ENCODE measurements around the gene CIAO2A.

CIAO2A gene

DNA sequence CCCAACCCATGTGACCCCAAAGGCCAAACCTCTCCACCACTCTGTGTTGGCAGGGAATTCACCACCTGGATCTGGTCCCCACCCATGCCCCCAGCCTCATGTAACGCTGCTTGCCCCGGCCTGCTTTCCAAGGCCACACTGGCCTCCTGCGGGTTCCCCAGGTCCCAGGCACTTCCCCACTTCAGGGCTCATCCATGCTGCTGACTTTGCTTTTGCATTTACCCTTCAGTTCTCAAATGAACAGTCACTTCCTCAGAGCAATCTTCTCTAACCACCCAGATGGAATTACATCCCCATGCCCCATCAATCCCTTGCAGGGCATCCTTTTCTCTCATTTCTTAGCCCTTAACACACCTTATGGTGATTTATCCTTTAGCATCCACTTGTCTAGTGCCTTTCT is 56.5 kb downstream of the CIAO2A start:
- no peak for DNase-seq (ENCODE audit: low read depth)
- TF ChIP-seq, protein P1, sequence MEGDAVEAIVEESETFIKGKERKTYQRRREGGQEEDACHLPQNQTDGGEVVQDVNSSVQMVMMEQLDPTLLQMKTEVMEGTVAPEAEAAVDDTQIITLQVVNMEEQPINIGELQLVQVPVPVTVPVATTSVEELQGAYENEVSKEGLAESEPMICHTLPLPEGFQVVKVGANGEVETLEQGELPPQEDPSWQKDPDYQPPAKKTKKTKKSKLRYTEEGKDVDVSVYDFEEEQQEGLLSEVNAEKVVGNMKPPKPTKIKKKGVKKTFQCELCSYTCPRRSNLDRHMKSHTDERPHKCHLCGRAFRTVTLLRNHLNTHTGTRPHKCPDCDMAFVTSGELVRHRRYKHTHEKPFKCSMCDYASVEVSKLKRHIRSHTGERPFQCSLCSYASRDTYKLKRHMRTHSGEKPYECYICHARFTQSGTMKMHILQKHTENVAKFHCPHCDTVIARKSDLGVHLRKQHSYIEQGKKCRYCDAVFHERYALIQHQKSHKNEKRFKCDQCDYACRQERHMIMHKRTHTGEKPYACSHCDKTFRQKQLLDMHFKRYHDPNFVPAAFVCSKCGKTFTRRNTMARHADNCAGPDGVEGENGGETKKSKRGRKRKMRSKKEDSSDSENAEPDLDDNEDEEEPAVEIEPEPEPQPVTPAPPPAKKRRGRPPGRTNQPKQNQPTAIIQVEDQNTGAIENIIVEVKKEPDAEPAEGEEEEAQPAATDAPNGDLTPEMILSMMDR (IDR thresholded peaks at IDR 0.05; ENCODE audit: low read depth, low read length, missing control alignments), result no peak
- H3K4me3 ChIP-seq (ENCODE audit: low read depth, low read length), result no peak overlapping the region

DNA sequence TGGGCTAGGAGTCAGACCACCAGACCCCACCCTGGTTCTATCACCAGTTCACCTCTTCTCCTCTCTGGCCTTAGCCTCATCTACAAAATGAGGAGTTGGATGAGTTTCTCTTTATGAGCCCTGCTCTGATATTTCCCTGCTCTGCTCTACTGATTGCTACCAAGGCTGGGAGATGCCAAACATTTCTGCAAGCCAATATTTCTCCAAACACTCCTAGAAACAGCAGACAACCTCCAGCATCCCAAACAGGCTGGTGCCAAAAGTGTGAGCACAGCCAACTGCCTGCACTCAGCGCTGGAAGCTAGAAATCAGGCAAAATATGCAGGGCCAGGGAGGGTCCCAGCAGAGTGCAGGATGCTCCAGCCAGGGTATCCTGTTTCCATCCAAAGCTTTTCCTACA is 58.1 kb downstream of the CIAO2A start:
- no peak overlapping the region for H3K4me3 ChIP-seq (ENCODE audit: low read depth, low read length)
- TF ChIP-seq, protein P1 (IDR thresholded peaks at IDR 0.05; ENCODE audit: low read depth, low read length, missing control alignments), result no peak
- DNase-seq (ENCODE audit: low read depth), result no peak

- DNase-seq (ENCODE audit: low read depth), result no peak
- TF ChIP-seq, protein P1 (IDR thresholded peaks at IDR 0.05; ENCODE audit: low read depth, low read length, missing control alignments), result no peak
- H3K4me3 ChIP-seq (ENCODE audit: low read depth, low read length), result no peak overlapping the region
Measured at GRCh38 chr15:64034519-64034918, 59.1 kb downstream of the CIAO2A start.

- TF ChIP-seq, protein P1 (IDR thresholded peaks at IDR 0.05; ENCODE audit: low read depth, low read length, missing control alignments), result no peak
- H3K4me3 ChIP-seq (ENCODE audit: low read depth, low read length), result no peak overlapping the region
- no peak for DNase-seq (ENCODE audit: low read depth)
Measured at GRCh38 chr15:64032329-64032728, 61.3 kb downstream of the CIAO2A start.

- no peak overlapping the region for H3K4me3 ChIP-seq (ENCODE audit: low read depth, low read length)
- DNase-seq (ENCODE audit: low read depth), result no peak
Measured at GRCh38 chr15:64030123-64030522, 63.5 kb downstream of the CIAO2A start.

DNA sequence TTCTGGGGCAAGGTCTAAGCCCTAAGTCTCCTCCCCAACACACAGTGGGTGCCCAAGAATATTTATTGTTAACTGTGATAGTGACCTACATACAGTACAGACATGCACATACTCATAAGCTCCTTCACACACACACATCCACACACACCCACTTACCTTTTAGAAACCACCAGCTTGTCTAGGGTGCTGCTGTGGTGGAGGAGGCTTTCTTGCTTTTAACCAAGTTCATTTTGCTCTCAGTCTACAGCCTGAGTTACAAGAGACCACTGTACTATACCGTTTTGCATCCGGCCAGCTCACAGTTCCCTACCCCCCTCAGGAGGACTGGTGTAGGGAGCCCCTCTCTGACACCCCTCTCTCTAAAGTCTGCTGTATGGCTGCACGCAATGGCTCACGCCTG is 64.0 kb downstream of the CIAO2A start:
- TF ChIP-seq, protein P1 (IDR thresholded peaks at IDR 0.05; ENCODE audit: low read depth, low read length, missing control alignments), result no peak
- DNase-seq (ENCODE audit: low read depth), result no peak
- no peak overlapping the region for H3K4me3 ChIP-seq (ENCODE audit: low read depth, low read length)

More at GRCh38 chr15:64030123-64030522, 63.5 kb downstream of the CIAO2A start:
- TF ChIP-seq, protein P1 (IDR thresholded peaks at IDR 0.05; ENCODE audit: low read depth, low read length, missing control alignments), result no peak

DNA sequence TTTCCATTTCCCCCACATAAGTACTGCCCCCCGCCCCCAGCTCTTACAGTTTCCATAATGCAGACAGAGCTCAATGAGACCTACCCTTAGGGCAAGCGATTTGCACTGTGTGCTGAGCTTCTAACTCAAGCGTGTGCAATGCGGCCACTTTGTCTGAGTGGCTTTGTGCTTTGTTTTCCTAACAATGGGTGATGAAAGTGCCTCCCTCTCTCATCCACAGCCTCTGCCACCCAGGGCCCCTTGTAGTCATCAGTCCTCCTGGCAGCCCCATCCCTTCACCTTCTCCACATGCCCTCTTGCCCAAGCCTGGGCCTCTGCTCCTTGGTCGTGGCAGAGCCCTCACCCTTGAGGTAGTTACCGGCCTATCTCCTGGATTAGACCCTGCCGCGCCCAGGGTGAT is 64.5 kb downstream of the CIAO2A start:
- no peak for DNase-seq (ENCODE audit: low read depth)
- H3K4me3 ChIP-seq (ENCODE audit: low read depth, low read length), result no peak overlapping the region
- TF ChIP-seq, protein P1 (IDR thresholded peaks at IDR 0.05; ENCODE audit: low read depth, low read length, missing control alignments), result no peak
